ENCODE measurements around the gene ATP6V0E2. TPM values are rescaled to one million over a fixed set of nuclear protein-coding genes. Genes with fewer than 3 reads are reported as not detected.

The ATP6V0E2 gene
- total RNA-seq, 1 experiment from 2014 or later: 26.2 TPM

DNA sequence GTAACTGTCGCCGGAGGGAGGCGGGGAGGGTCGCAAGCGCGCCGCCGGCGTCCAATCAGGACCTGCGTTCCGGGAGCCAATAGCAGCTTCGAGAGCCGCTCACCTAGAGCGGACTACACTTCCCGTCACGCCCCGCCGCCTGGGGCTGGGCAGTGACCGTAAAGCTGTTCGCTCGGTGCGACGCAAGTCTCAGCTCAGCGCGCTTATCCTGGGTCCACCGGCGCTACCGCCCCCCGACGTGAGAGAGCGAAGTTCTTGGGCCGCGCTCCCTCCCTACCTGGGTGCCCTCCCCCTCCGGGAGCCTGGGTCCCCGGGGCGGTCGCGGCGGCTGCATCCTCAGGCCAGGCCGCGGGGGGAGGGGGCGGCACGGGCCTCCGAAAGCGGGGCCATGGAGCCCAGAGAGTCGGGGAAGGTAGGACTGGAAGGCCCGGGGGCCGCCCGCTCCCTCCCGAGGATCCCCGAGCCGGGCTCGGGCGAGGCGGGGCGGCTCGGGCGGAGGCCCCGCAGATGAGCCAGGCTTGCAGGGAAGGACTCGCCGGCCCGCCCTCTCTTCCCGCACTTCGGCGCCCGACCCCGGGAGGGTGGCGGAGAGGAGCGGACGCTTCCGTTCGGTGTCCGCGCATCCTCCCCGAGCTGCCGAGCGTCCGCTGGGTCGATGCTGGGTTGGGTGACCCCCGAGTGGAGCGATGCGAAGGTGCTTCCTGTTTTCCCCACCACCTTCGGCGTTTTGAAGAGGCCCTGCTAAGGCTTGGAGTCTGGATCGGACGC is 35.4 kb upstream of the ATP6V0E2 start, which contains the start of gene ZNF862 (continued):
- peak; percentile 70; the same call in 1 of the 2 replicates for TF ChIP-seq E2F5 (CRISPR knock-in tag; IDR thresholded peaks at IDR 0.05)
- peak; percentile 80 for TF ChIP-seq SP1 (CRISPR knock-in tag; conservative IDR thresholded peaks at IDR 0.05)
- TF ChIP-seq, protein P1, sequence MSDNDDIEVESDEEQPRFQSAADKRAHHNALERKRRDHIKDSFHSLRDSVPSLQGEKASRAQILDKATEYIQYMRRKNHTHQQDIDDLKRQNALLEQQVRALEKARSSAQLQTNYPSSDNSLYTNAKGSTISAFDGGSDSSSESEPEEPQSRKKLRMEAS (CRISPR knock-in tag; IDR thresholded peaks at IDR 0.05): peak; percentile 36; the same call in 1 of the 2 replicates
- TF ChIP-seq HMGXB4 (CRISPR knock-in tag; IDR thresholded peaks at IDR 0.05): peak; percentile 93; the same call in 1 of the 2 replicates
- TF ChIP-seq MLX (CRISPR knock-in tag; IDR thresholded peaks at IDR 0.05): no peak
- TF ChIP-seq CREB1 (CRISPR knock-in tag; IDR thresholded peaks at IDR 0.05): 0 out of 2 replicates have a peak, but pooled peaks have one; percentile 41
- TF ChIP-seq IRF1 (CRISPR knock-in tag; IDR thresholded peaks at IDR 0.05): no peak
- TF ChIP-seq ZNF532 (CRISPR knock-in tag; IDR thresholded peaks at IDR 0.05; ENCODE audit: borderline replicate concordance): no peak
- TF ChIP-seq ESRRA (CRISPR knock-in tag; IDR thresholded peaks at IDR 0.05; ENCODE audit: borderline replicate concordance): no peak
- no peak for TF ChIP-seq PRRX2 (CRISPR knock-in tag; IDR thresholded peaks at IDR 0.05)
- TF ChIP-seq, protein P2, sequence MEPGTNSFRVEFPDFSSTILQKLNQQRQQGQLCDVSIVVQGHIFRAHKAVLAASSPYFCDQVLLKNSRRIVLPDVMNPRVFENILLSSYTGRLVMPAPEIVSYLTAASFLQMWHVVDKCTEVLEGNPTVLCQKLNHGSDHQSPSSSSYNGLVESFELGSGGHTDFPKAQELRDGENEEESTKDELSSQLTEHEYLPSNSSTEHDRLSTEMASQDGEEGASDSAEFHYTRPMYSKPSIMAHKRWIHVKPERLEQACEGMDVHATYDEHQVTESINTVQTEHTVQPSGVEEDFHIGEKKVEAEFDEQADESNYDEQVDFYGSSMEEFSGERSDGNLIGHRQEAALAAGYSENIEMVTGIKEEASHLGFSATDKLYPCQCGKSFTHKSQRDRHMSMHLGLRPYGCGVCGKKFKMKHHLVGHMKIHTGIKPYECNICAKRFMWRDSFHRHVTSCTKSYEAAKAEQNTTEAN (CRISPR knock-in tag; IDR thresholded peaks at IDR 0.05): peak; percentile 73; the same call in 1 of the 2 replicates
- no peak for TF ChIP-seq CBFB (CRISPR knock-in tag; IDR thresholded peaks at IDR 0.05; ENCODE audit: low read depth)
- TF ChIP-seq RELA (CRISPR knock-in tag; IDR thresholded peaks at IDR 0.05; ENCODE audit: borderline replicate concordance): no peak
- no peak for TF ChIP-seq JUN (CRISPR knock-in tag; IDR thresholded peaks at IDR 0.05)
- no peak for TF ChIP-seq EMX1 (CRISPR knock-in tag; IDR thresholded peaks at IDR 0.05)
- no peak; the same call in 1 of the 2 replicates for TF ChIP-seq ETV6 (CRISPR knock-in tag; IDR thresholded peaks at IDR 0.05)

Data from WTC11 (cell line).